ENCODE results near the gene BNC2. TPM values are rescaled to one million over a fixed set of nuclear protein-coding genes. Genes with fewer than 3 reads are reported as not detected.

BNC2 gene
- total and polyA plus RNA-seq, 4 donors: 3.1 to 51.2 (median 16.9) TPM

- WGBS (ENCODE audit: insufficient coverage): 100% methylated on average over 3 of the region's 4 CpGs
Observed at GRCh38 chr9:16754662-16755061, 115.8 kb downstream of the BNC2 start.

GRCh38 chr9:16753256-16753655 lies 117.2 kb downstream of the BNC2 start:
- Histone ChIP-seq H3K27me3 (ENCODE audit: control insufficient read depth, insufficient read depth, low read length) (no peaks in the 10 kb centered on the region), H3K36me3 (ENCODE audit: control insufficient read depth, insufficient read depth, low read length) (no peaks in the 10 kb centered on the region)
- 43% methylated on average over 1 of the region's 2 CpGs for WGBS (ENCODE audit: insufficient coverage)

More at GRCh38 chr9:16754662-16755061, 115.8 kb downstream of the BNC2 start:
- H3K36me3 ChIP-seq (ENCODE audit: control insufficient read depth, insufficient read depth, low read length): no peaks in the 10 kb centered on the region
- H3K27me3 ChIP-seq (ENCODE audit: control insufficient read depth, insufficient read depth, low read length): no peaks in the 10 kb centered on the region
- DNase-seq (ENCODE audit: low read depth in 4 of 6, low spot score in 6 of 6): no peak
- H3K4me3 ChIP-seq (ENCODE audit: low read depth, low read length): no peak overlapping the region
- no peak overlapping the region for H3K27ac ChIP-seq (ENCODE audit: low read depth, low read length)
- H3K4me1 ChIP-seq (ENCODE audit: control insufficient read depth, insufficient read depth, low read length): no peaks in the 10 kb centered on the region
- H3K9me3 ChIP-seq (ENCODE audit: control insufficient read depth, insufficient read depth, low read length): no peaks in the 10 kb centered on the region

GRCh38 chr9:16752601-16753000 lies 117.9 kb downstream of the BNC2 start:
- WGBS (ENCODE audit: insufficient coverage): no CpG with 5 or more reads among the region's 2 CpGs

More at GRCh38 chr9:16753256-16753655, 117.2 kb downstream of the BNC2 start:
- no peaks in the 10 kb centered on the region for H3K9me3 ChIP-seq (ENCODE audit: control insufficient read depth, insufficient read depth, low read length)
- no peaks in the 10 kb centered on the region for H3K4me1 ChIP-seq (ENCODE audit: control insufficient read depth, insufficient read depth, low read length)
- no peak overlapping the region for H3K27ac ChIP-seq (ENCODE audit: low read depth, low read length)
- no peak for DNase-seq (ENCODE audit: low read depth in 4 of 6, low spot score in 6 of 6)
- H3K4me3 ChIP-seq (ENCODE audit: low read depth, low read length): no peak overlapping the region

GRCh38 chr9:16750553-16750952 lies 119.9 kb downstream of the BNC2 start:
- no peak for DNase-seq (ENCODE audit: low read depth in 4 of 6, low spot score in 6 of 6)
- no peaks in the 10 kb centered on the region for H3K4me1 ChIP-seq (ENCODE audit: control insufficient read depth, insufficient read depth, low read length)
- no peaks in the 10 kb centered on the region for H3K36me3 ChIP-seq (ENCODE audit: control insufficient read depth, insufficient read depth, low read length)
- no peaks in the 10 kb centered on the region for H3K27me3 ChIP-seq (ENCODE audit: control insufficient read depth, insufficient read depth, low read length)
- 84% methylated on average over 3 of the region's 4 CpGs for WGBS (ENCODE audit: insufficient coverage)
- no peak overlapping the region for H3K27ac ChIP-seq (ENCODE audit: low read depth, low read length)
- H3K4me3 ChIP-seq (ENCODE audit: low read depth, low read length): no peak overlapping the region
- H3K9me3 ChIP-seq (ENCODE audit: control insufficient read depth, insufficient read depth, low read length): no peaks in the 10 kb centered on the region

More at GRCh38 chr9:16752601-16753000, 117.9 kb downstream of the BNC2 start:
- Histone ChIP-seq H3K27me3 (ENCODE audit: control insufficient read depth, insufficient read depth, low read length) (no peaks in the 10 kb centered on the region), H3K36me3 (ENCODE audit: control insufficient read depth, insufficient read depth, low read length) (no peaks in the 10 kb centered on the region), H3K4me3 (ENCODE audit: low read depth, low read length) (no peak overlapping the region), H3K4me1 (ENCODE audit: control insufficient read depth, insufficient read depth, low read length) (no peaks in the 10 kb centered on the region), H3K9me3 (ENCODE audit: control insufficient read depth, insufficient read depth, low read length) (no peaks in the 10 kb centered on the region), H3K27ac (ENCODE audit: low read depth, low read length) (no peak overlapping the region)
- no peak for DNase-seq (ENCODE audit: low read depth in 4 of 6, low spot score in 6 of 6)

- Histone ChIP-seq H3K4me1 (ENCODE audit: control insufficient read depth, insufficient read depth, low read length) (no peaks in the 10 kb centered on the region), H3K27me3 (ENCODE audit: control insufficient read depth, insufficient read depth, low read length) (no peaks in the 10 kb centered on the region), H3K27ac (ENCODE audit: low read depth, low read length) (no peak overlapping the region), H3K36me3 (ENCODE audit: control insufficient read depth, insufficient read depth, low read length) (no peaks in the 10 kb centered on the region), H3K9me3 (ENCODE audit: control insufficient read depth, insufficient read depth, low read length) (no peaks in the 10 kb centered on the region), H3K4me3 (ENCODE audit: low read depth, low read length) (no peak overlapping the region)
- no peak for DNase-seq (ENCODE audit: low read depth in 4 of 6, low spot score in 6 of 6)
- WGBS (ENCODE audit: insufficient coverage): 0% methylated on average over 1 of the region's 5 CpGs
Observed at GRCh38 chr9:16745359-16745758, 125.1 kb downstream of the BNC2 start.

- no peak for DNase-seq (ENCODE audit: low read depth in 4 of 6, low spot score in 6 of 6)
- Histone ChIP-seq H3K27me3 (ENCODE audit: control insufficient read depth, insufficient read depth, low read length) (no peaks in the 10 kb centered on the region), H3K4me3 (ENCODE audit: low read depth, low read length) (no peak overlapping the region), H3K9me3 (ENCODE audit: control insufficient read depth, insufficient read depth, low read length) (no peaks in the 10 kb centered on the region), H3K27ac (ENCODE audit: low read depth, low read length) (no peak overlapping the region), H3K36me3 (ENCODE audit: control insufficient read depth, insufficient read depth, low read length) (no peaks in the 10 kb centered on the region), H3K4me1 (ENCODE audit: control insufficient read depth, insufficient read depth, low read length) (no peaks in the 10 kb centered on the region)
- WGBS (ENCODE audit: insufficient coverage): no CpG with 5 or more reads among the region's 2 CpGs
Observed at GRCh38 chr9:16744394-16744793, 126.1 kb downstream of the BNC2 start.

- no CpG with 5 or more reads among the region's 4 CpGs for WGBS (ENCODE audit: insufficient coverage)
- H3K4me3 ChIP-seq (ENCODE audit: low read depth, low read length): no peak overlapping the region
- no peak for DNase-seq (ENCODE audit: low read depth in 4 of 6, low spot score in 6 of 6)
- no peaks in the 10 kb centered on the region for H3K36me3 ChIP-seq (ENCODE audit: control insufficient read depth, insufficient read depth, low read length)
- H3K9me3 ChIP-seq (ENCODE audit: control insufficient read depth, insufficient read depth, low read length): no peaks in the 10 kb centered on the region
- no peaks in the 10 kb centered on the region for H3K27me3 ChIP-seq (ENCODE audit: control insufficient read depth, insufficient read depth, low read length)
- H3K27ac ChIP-seq (ENCODE audit: low read depth, low read length): no peak overlapping the region
- H3K4me1 ChIP-seq (ENCODE audit: control insufficient read depth, insufficient read depth, low read length): no peaks in the 10 kb centered on the region
Observed at GRCh38 chr9:16743375-16743774, 127.1 kb downstream of the BNC2 start.

GRCh38 chr9:16735001-16735400 lies 135.5 kb downstream of the BNC2 start:
- Histone ChIP-seq H3K4me1 (ENCODE audit: control insufficient read depth, insufficient read depth, low read length) (no peaks in the 10 kb centered on the region), H3K36me3 (ENCODE audit: control insufficient read depth, insufficient read depth, low read length) (no peaks in the 10 kb centered on the region), H3K27me3 (ENCODE audit: control insufficient read depth, insufficient read depth, low read length) (peaks cover 9% of the 10 kb centered on the region)

GRCh38 chr9:16732546-16732945 lies 137.9 kb downstream of the BNC2 start:
- Histone ChIP-seq H3K4me3 (ENCODE audit: low read depth, low read length) (no peak overlapping the region), H3K36me3 (ENCODE audit: control insufficient read depth, insufficient read depth, low read length) (no peaks in the 10 kb centered on the region), H3K4me1 (ENCODE audit: control insufficient read depth, insufficient read depth, low read length) (no peaks in the 10 kb centered on the region), H3K27ac (ENCODE audit: low read depth, low read length) (no peak overlapping the region), H3K9me3 (ENCODE audit: control insufficient read depth, insufficient read depth, low read length) (peaks cover 2% of the 10 kb centered on the region), H3K27me3 (ENCODE audit: control insufficient read depth, insufficient read depth, low read length) (peaks cover 29% of the 10 kb centered on the region)
- no peak for DNase-seq (ENCODE audit: low read depth in 4 of 6, low spot score in 6 of 6)
- WGBS (ENCODE audit: insufficient coverage): no CpG with 5 or more reads among the region's 5 CpGs

More at GRCh38 chr9:16735001-16735400, 135.5 kb downstream of the BNC2 start:
- peaks cover 2% of the 10 kb centered on the region for H3K9me3 ChIP-seq (ENCODE audit: control insufficient read depth, insufficient read depth, low read length)
- no peak overlapping the region for H3K27ac ChIP-seq (ENCODE audit: low read depth, low read length)
- DNase-seq (ENCODE audit: low read depth in 4 of 6, low spot score in 6 of 6): no peak
- no peak overlapping the region for H3K4me3 ChIP-seq (ENCODE audit: low read depth, low read length)

- H3K4me3 ChIP-seq (ENCODE audit: low read depth, low read length): no peak overlapping the region
Observed at GRCh38 chr9:16730162-16730561, 140.3 kb downstream of the BNC2 start.

More at GRCh38 chr9:16730162-16730561, 140.3 kb downstream of the BNC2 start:
- Histone ChIP-seq H3K9me3 (ENCODE audit: control insufficient read depth, insufficient read depth, low read length) (peaks cover 2% of the 10 kb centered on the region), H3K27ac (ENCODE audit: low read depth, low read length) (no peak overlapping the region), H3K36me3 (ENCODE audit: control insufficient read depth, insufficient read depth, low read length) (no peaks in the 10 kb centered on the region), H3K4me1 (ENCODE audit: control insufficient read depth, insufficient read depth, low read length) (peaks cover 4% of the 10 kb centered on the region), H3K27me3 (ENCODE audit: control insufficient read depth, insufficient read depth, low read length) (peaks cover 35% of the 10 kb centered on the region)
- WGBS (ENCODE audit: insufficient coverage): 66% methylated on average over 5 of the region's 5 CpGs
- no peak for DNase-seq (ENCODE audit: low read depth in 4 of 6, low spot score in 6 of 6)

Data from spinal cord (tissue), 10 donors.